Activated CD8-positive, alpha-beta memory T cell treated with anti-CD3 and anti-CD28 coated beads for 48 hours (primary cell): ENCODE measurements around the gene SBDS.

Experiments used
- DNase-seq, 3 experiments: peaks; one replicate each; pipeline ENCODE4 v3.0.0-alpha.2; 2020; ENCODE audit warnings: low read depth in 2 of 3, low spot score in 2 of 3

The SBDS gene

DNA sequence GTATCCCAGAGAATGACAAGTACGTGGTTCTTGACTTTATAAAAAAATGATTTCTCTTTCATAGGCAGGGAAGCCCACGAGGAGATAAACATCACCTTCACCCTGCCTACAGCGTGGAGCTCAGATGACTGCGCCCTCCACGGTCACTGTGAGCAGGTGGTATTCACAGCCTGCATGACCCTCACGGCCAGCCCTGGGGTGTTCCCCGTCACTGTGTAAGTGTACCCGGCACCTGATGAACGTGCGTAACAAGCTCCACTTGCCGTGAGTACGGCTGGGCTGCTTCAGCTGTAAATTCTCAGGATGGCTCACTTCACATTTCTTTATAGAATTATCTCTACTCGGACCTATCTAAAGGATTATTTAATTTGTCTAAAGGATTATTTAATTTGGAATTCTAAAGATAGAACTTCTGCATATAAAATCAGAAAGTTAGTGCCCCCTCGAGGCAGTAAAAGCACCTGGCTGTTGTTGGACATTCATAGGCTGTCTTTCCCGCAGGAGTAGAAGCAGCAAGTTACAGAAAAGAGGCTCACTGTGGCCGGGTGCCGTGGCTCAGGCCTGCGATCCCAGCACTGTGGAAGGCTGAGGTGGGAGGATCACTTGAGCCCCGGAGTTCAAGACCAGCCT, 46.8 kb downstream of the SBDS start:
- no peak for DNase-seq

DNA sequence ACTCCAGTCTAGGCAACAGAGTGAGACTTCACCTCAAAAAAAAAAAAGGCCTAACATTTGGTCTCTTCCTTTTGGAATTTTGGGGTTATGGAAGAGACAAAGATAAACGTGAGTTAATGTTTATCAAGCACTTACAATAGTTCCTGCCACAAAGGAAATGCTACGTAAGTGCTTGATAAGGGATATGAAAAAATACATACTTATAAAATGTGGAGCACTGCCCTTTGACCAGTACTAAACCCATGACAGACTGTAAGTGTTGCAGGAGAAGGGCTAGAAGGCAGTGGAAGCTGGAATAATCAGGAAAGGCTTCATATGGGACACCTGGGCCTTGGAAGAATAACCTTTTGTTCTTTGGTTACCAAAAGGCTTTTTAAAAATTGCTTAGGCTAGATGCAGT, 48.8 kb downstream of the SBDS start:
- DNase-seq: no peak

DNA sequence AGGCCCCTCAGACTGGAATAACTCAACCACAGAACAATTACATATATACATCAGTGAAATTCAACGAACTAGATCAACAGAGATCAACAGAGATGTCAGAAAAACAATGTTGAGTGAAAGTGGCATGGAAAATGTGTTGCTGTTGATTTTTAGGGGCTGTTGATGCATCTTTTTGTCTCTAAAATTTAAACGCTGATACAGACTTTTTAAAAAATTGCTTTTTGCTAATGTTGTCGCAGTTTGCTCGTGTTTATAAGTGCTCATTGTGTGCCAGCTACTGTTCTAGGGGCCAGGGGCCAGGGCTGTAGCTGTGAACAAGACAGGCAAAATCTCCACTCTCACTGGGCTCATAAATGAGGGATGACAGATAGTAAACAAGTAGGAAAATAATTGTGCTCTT, 56.1 kb downstream of the SBDS start:
- no peak for DNase-seq

DNA sequence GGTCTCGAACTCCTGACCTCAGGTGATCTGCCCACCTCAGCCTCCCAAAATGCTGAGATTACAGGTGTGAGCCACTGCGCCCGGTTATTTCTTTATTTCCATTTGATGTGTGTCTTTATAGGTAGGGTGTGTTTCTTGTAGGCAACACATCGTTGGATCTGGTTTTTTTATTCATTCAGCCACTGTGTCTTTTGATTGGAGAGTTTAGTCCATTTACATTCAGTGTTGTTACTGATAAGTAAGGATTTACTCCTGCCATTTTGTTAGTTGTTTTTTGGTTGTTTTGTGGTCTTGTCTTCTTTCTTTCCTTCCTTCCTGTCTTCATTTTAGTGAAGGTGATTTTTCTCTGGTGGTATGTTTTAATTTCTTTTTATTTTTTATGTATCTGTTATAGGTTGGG, 57.4 kb downstream of the SBDS start:
- no peak for DNase-seq
